Upper lobe of right lung (tissue), 1 donor: ENCODE data around the gene CRACDL. TPM values are rescaled to one million over a fixed set of nuclear protein-coding genes. Genes with fewer than 3 reads are reported as not detected.

ENCODE experiments used
- ATAC-seq: fragments of 200-7000 bp; cut with Tn5 transposase; one replicate; pipeline ENCODE4 v1.9.1; 2020; ENCODE audit warnings: mild to moderate bottlenecking, moderate library complexity
- DNase-seq: peaks from one replicate; pipeline ENCODE4 v3.0.0-alpha.2; 2020
- H3K27ac ChIP-seq: fragments of 200-600 bp; one replicate; pipeline ENCODE4 v1.8.0; 2022
- H3K27me3 ChIP-seq: fragments of 200-600 bp; one replicate; pipeline ENCODE4 v1.8.0; 2022; ENCODE audit warnings: mild to moderate bottlenecking
- H3K36me3 ChIP-seq: fragments of 200-600 bp; one replicate; pipeline ENCODE4 v1.8.0; 2022
- H3K4me1 ChIP-seq: fragments of 200-600 bp; one replicate; pipeline ENCODE4 v1.8.0; 2022
- H3K4me3 ChIP-seq: fragments of 200-600 bp; one replicate; pipeline ENCODE4 v1.8.0; 2022; ENCODE audit warnings: mild to moderate bottlenecking
- H3K9me3 ChIP-seq: fragments of 200-600 bp; one replicate; pipeline ENCODE4 v1.8.0; 2022
- intact Hi-C: fragments of 100-400 bp; cut with DNase I; formaldehyde crosslinking; loops from one replicate; pipeline ENCODE4 v1.11.0; 2022
- total RNA-seq: library from RNA; stranded (reverse); fragmentation: NEBNext Ultra II Directional; extraction: Animal tissue kit (Norgen Biotek cat#: 25700); gene quantifications from one replicate; pipeline ENCODE4 v1.2.1, GENCODE V29; 2021
- TF ChIP-seq, protein P1 (sequence below): fragments of 200-600 bp; IDR thresholded peaks from one replicate; pipeline ENCODE4 v1.8.0; 2022; ENCODE audit warnings: antibody characterized with exemption
- donor health status: DM: no; HTN: yes; CAD: no; lungs with severe emphysema.

The CRACDL gene
- total RNA-seq, 1 donor from 2014 or later, result 33.3 TPM

DNA sequence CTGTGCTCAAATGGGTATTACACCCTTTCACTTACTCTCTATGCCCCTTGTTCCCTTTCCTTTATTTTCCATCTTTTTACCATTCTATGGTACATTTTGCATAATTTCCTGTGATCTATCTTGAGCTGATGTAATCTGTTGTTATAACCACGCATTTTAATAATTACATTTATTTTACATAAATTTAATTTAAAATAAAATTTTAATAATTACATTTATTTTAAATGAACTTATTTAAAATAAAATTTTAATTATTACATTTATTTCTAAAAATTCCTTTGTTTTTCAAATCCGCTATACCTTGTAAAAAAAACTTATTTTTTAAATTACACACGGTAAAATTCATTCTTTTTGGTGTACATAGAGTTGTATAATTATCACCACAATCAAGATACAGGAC, 93.9 kb downstream of the CRACDL start:
- TF ChIP-seq, protein P1, sequence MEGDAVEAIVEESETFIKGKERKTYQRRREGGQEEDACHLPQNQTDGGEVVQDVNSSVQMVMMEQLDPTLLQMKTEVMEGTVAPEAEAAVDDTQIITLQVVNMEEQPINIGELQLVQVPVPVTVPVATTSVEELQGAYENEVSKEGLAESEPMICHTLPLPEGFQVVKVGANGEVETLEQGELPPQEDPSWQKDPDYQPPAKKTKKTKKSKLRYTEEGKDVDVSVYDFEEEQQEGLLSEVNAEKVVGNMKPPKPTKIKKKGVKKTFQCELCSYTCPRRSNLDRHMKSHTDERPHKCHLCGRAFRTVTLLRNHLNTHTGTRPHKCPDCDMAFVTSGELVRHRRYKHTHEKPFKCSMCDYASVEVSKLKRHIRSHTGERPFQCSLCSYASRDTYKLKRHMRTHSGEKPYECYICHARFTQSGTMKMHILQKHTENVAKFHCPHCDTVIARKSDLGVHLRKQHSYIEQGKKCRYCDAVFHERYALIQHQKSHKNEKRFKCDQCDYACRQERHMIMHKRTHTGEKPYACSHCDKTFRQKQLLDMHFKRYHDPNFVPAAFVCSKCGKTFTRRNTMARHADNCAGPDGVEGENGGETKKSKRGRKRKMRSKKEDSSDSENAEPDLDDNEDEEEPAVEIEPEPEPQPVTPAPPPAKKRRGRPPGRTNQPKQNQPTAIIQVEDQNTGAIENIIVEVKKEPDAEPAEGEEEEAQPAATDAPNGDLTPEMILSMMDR, result no peak
- Histone ChIP-seq H3K36me3 (no peaks in the 10 kb centered on the region), H3K4me3 (no peak overlapping the region), H3K4me1 (no peaks in the 10 kb centered on the region), H3K27ac (no peak overlapping the region), H3K9me3 (no peaks in the 10 kb centered on the region), H3K27me3 (no peaks in the 10 kb centered on the region)
- ATAC-seq, result no peak
- intact Hi-C loops, result no loop called here
- no peak for DNase-seq

DNA sequence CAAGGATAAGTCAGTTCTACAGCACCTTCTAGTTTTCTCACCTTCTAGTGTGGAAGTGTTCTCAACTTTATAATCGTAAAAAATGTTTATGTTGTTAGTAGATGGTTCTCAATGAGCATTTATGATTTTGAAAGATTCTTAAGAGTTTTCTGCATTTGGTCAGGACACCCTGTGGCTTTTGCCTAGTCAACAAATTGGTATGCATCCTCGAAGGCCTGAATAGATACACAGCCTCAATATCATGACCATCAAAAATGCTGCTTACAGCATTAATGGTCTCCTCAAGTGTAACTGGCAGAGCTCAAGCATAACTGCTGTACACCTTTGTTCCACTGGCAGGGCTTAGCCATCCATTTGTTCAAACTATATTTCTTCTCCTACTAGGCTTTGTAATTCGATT, 96.7 kb downstream of the CRACDL start:
- TF ChIP-seq, protein P1, result no peak
- Histone ChIP-seq H3K4me1 (no peaks in the 10 kb centered on the region), H3K4me3 (no peak overlapping the region), H3K36me3 (no peaks in the 10 kb centered on the region), H3K27me3 (no peaks in the 10 kb centered on the region), H3K9me3 (no peaks in the 10 kb centered on the region), H3K27ac (no peak overlapping the region)
- DNase-seq (no peak), ATAC-seq (no peak)
- intact Hi-C loops, result no loop called here

DNA sequence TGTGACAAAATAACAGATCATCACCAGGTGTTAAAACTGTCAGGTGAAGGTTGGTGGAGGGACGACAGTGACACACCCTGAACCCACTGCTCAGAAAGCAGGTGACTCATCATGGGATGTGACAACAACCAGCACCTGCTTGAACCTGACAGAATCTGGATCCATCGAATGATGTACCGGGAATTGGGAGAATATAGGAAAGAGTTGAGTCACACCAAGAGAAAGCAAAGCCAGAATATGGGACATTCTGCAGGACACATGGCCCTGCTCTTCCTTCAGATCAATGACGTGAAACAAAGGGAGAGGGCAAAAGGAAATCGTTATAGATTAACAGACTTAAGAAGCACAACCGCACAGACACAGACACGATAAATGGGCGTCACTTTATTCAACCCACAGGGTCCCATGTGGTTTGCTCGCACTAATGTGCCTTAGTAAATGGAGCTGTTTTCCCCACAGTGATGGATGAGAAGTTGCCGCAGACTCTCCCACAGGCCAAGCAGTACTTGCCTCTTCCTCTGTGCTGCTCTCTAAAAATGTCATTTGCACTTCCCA, 100.1 kb downstream of the CRACDL start:
- Histone ChIP-seq H3K27me3 (no peaks in the 10 kb centered on the region), H3K4me3 (no peak overlapping the region), H3K9me3 (no peaks in the 10 kb centered on the region), H3K4me1 (peaks cover 20% of the 10 kb centered on the region), H3K27ac (no peak overlapping the region), H3K36me3 (no peaks in the 10 kb centered on the region)
- ATAC-seq, result no peak
- intact Hi-C loops, result no loop called here
- TF ChIP-seq, protein P1, result no peak
- DNase-seq, result no peak

DNA sequence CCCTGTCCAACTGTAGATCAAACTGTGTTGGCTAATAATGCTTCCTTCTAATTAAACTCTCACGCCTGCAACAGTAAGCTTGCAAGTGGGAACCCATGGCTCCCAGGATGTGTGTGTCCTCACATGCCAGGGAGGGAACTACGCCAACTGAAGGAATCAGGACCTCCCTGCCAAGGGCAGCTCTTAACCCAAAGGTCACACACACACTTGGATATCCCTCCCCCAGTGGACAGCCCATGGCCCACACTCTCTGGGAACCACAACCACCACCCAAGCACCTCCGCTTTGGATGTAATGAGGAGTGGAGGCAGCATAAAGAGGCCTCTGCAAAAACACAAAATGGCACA, 102.1 kb downstream of the CRACDL start:
- Histone ChIP-seq H3K4me1 (peaks cover 20% of the 10 kb centered on the region), H3K9me3 (no peaks in the 10 kb centered on the region), H3K4me3 (no peak overlapping the region), H3K27ac (peak overlapping the region; percentile 67), H3K36me3 (no peaks in the 10 kb centered on the region), H3K27me3 (no peaks in the 10 kb centered on the region)
- TF ChIP-seq, protein P1, result no peak
- ATAC-seq, result peak; percentile 20
- intact Hi-C loops, result loop anchor here (2.0 kb wide), 1 partner anchor 183 kb away; no protein-coding TSS in a partner anchor
- DNase-seq, result no peak

DNA sequence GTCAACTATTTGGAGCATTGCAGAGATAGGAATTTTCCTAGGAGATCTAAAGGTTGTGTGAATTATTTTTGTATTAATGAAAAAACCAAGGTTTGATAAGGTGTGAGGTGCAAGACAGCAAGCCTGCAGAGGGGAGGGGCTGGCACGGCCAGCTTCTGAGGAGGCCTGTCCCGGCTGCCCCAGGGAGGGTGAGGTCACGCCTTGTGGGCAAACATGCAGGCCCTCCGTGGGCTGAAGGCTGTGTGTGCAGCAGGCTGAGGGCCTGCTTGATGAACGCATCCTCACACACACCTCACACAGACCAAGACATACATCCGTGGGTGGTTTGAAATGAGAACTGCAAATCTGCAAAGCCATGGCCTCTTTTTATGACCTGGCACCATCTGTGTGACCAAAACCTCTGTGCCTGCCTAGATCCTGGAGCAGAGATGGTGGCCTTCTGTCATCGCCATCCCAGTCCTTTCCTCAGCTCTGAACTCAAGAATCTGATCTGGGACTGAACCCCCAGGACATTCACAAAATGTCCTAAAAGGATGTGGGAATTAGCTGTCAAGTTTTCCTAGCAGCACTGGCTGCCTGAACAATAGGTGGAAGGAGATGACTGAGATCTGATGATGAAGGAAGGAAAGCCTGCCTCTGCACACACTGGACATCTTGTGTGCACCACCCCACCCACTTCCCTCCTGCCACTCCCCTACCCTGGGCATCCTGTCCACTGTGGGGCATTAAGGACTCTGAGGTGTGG, 102.7 kb downstream of the CRACDL start:
- H3K4me3 ChIP-seq, result no peak overlapping the region
- H3K27me3 ChIP-seq, result no peaks in the 10 kb centered on the region
- peak overlapping the region; percentile 73 for H3K27ac ChIP-seq
- TF ChIP-seq, protein P1, result no peak
- H3K36me3 ChIP-seq, result no peaks in the 10 kb centered on the region
- DNase-seq (no peak), ATAC-seq (peak; percentile 78)
- intact Hi-C loops, result loop anchor here (2.0 kb wide), 1 partner anchor 183 kb away; no protein-coding TSS in a partner anchor
- H3K4me1 ChIP-seq, result peaks cover 20% of the 10 kb centered on the region
- H3K9me3 ChIP-seq, result no peaks in the 10 kb centered on the region
